ENCODE data around the gene AHRR.

Gene AHRR

DNA sequence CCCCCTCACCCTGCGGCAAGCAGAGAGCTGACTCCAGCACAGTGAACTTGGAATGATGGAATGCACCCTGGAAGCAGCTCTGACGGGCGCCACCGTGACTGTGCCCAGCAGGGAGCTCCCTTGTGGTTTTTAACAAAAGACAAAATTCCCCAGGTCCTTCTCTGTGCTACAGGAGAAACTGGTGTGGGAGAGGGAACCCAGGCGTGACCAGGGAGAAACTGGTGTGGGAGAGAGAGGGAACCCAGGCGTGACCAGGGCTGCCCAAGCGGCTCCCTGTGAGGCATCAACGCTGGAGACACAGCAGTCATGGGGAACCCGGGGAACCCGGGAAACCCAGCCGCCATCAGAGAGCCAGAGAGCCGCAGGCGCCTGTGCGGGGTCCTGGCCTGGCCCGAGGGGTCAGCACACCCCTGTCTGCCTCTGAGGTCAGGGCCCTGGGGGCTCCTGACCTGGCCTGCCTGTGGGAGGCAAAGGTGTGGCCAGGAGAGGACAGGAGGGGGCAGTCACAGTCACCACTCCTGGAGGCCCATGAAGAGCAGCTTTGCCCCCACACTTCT, 3.1 kb upstream of the AHRR start:
- ChIA-PET CTCF (interaction anchor here (0.5 to 2.7 kb wide), 6 partner anchors 11 to 128 kb away, joined by 3 to 18 read pairs (median 4); no protein-coding TSS in a partner anchor), POLR2A (interaction anchor here (1.1 to 1.7 kb wide), 2 partner anchors 20 to 95 kb away, joined by 3 to 8 read pairs; no protein-coding TSS in a partner anchor)
- no peak for DNase-seq (ENCODE audit: extremely low spot score)
- TF ChIP-seq L3MBTL2 (conservative IDR thresholded peaks at IDR 0.05): no peak
- TF ChIP-seq SUZ12 (IDR thresholded peaks at IDR 0.05): no peak
- TF ChIP-seq BHLHE40 (IDR thresholded peaks at IDR 0.05; ENCODE audit: borderline replicate concordance): no peak
- no peak for TF ChIP-seq NFRKB (IDR thresholded peaks at IDR 0.05)
- no peak for TF ChIP-seq CTBP1 (IDR thresholded peaks at IDR 0.05; ENCODE audit: borderline replicate concordance)
- no peak for TF ChIP-seq LEF1 (IDR thresholded peaks at IDR 0.05; ENCODE audit: borderline replicate concordance)
- TF ChIP-seq, protein P1, sequence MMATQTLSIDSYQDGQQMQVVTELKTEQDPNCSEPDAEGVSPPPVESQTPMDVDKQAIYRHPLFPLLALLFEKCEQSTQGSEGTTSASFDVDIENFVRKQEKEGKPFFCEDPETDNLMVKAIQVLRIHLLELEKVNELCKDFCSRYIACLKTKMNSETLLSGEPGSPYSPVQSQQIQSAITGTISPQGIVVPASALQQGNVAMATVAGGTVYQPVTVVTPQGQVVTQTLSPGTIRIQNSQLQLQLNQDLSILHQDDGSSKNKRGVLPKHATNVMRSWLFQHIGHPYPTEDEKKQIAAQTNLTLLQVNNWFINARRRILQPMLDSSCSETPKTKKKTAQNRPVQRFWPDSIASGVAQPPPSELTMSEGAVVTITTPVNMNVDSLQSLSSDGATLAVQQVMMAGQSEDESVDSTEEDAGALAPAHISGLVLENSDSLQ (IDR thresholded peaks at IDR 0.05): no peak
- no peak for TF ChIP-seq HDGF (IDR thresholded peaks at IDR 0.05; ENCODE audit: borderline replicate concordance)
- no peak for TF ChIP-seq ELF4 (IDR thresholded peaks at IDR 0.05)
- no peak for TF ChIP-seq FOXA1 (IDR thresholded peaks at IDR 0.05)
- no peak for TF ChIP-seq FOXK2 (IDR thresholded peaks at IDR 0.05)
- TF ChIP-seq ZNF384 (IDR thresholded peaks at IDR 0.05): no peak
- TF ChIP-seq SP1 (IDR thresholded peaks at IDR 0.05): no peak
- no peak for TF ChIP-seq TARDBP (IDR thresholded peaks at IDR 0.05)
- no peak for TF ChIP-seq ARNT (IDR thresholded peaks at IDR 0.05)
- no peak for TF ChIP-seq FOXM1 (IDR thresholded peaks at IDR 0.05; ENCODE audit: borderline replicate concordance)

DNA sequence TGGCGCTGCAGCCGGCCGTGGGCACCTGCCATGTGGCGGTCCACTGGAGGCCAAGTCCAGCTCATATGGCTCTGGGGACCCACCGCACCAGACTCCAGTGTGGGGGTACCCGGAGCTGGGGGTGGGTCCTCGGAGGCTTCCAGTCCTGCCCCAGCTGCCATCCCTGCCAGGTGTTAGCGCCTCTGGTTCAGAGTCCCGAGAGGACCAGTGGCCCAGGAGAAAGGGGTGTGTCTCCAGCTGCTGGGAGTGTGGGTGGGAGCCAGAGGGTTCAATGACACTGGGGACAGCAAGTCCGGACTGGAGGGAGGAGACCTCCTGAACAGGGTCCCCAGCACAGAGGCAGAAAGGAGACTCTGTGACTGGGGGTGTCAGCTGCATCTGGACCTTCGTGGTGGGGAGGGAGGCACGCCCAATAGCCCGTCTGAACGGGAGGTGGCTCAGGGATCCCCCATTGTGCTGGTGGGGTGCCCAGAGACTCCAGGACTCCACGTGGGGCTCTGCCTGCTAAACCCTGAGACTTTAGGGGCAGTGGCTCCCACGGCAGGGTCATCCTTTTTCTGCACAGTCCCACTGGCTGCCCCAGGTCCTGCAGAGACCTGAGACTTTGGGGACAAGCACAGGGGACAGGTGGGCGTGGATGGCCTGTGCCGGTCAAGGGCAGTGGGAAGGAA, 2.4 kb upstream of the AHRR start:
- no peak for DNase-seq (ENCODE audit: extremely low spot score)
- TF ChIP-seq FOXK2 (IDR thresholded peaks at IDR 0.05): no peak
- TF ChIP-seq NFRKB (IDR thresholded peaks at IDR 0.05): no peak
- no peak for TF ChIP-seq SUZ12 (IDR thresholded peaks at IDR 0.05)
- no peak for TF ChIP-seq TARDBP (IDR thresholded peaks at IDR 0.05)
- no peak for TF ChIP-seq FOXM1 (IDR thresholded peaks at IDR 0.05; ENCODE audit: borderline replicate concordance)
- no peak for TF ChIP-seq ELF4 (IDR thresholded peaks at IDR 0.05)
- no peak for TF ChIP-seq HDGF (IDR thresholded peaks at IDR 0.05; ENCODE audit: borderline replicate concordance)
- no peak for TF ChIP-seq FOXA1 (IDR thresholded peaks at IDR 0.05)
- TF ChIP-seq ZNF384 (IDR thresholded peaks at IDR 0.05): no peak
- ChIA-PET POLR2A (interaction anchor here (1.1 to 1.7 kb wide), 2 partner anchors 20 to 95 kb away, joined by 3 to 8 read pairs; no protein-coding TSS in a partner anchor), CTCF (interaction anchor here (0.5 to 0.6 kb wide), 2 partner anchors 17 to 95 kb away, joined by 3 to 8 read pairs; no protein-coding TSS in a partner anchor)

GRCh38 chr5:320524-321229, 837 bp upstream of the AHRR start:
- CTCF ChIA-PET: interaction anchor here (0.5 to 1.8 kb wide), 4 partner anchors 8 to 294 kb away, joined by 3 to 4 read pairs (median 4); no protein-coding TSS in a partner anchor
- POLR2A ChIA-PET: interaction anchor here (0.6 to 1.4 kb wide), 11 partner anchors 9 to 119 kb away, joined by 3 to 16 read pairs (median 3); no protein-coding TSS in a partner anchor

GRCh38 chr5:321726-322251, 275 bp downstream of the AHRR start:
- POLR2A ChIA-PET: interaction anchor here (1.0 to 1.4 kb wide), 6 partner anchors 25 to 112 kb away, joined by 3 to 16 read pairs (median 3); no protein-coding TSS in a partner anchor
- TF ChIP-seq, protein P1 (IDR thresholded peaks at IDR 0.05): no peak
- TF ChIP-seq ARNT (IDR thresholded peaks at IDR 0.05): peak; percentile 40; the same call in 1 of the 2 replicates
- CTCF ChIA-PET: interaction anchor here (1.0 to 1.8 kb wide), 3 partner anchors 9 to 109 kb away, joined by 4 read pairs; no protein-coding TSS in a partner anchor
- DNase-seq (ENCODE audit: extremely low spot score): no peak

More at GRCh38 chr5:320524-321229, 837 bp upstream of the AHRR start:
- no peak for DNase-seq (ENCODE audit: extremely low spot score)
- TF ChIP-seq ZNF384 (IDR thresholded peaks at IDR 0.05) (no peak), ARNT (IDR thresholded peaks at IDR 0.05) (no peak), ELF4 (IDR thresholded peaks at IDR 0.05) (no peak), FOXM1 (IDR thresholded peaks at IDR 0.05; ENCODE audit: borderline replicate concordance) (no peak), L3MBTL2 (conservative IDR thresholded peaks at IDR 0.05) (no peak), LEF1 (IDR thresholded peaks at IDR 0.05; ENCODE audit: borderline replicate concordance) (no peak), SP1 (IDR thresholded peaks at IDR 0.05) (no peak)
- TF ChIP-seq, protein P1 (IDR thresholded peaks at IDR 0.05): no peak

DNA sequence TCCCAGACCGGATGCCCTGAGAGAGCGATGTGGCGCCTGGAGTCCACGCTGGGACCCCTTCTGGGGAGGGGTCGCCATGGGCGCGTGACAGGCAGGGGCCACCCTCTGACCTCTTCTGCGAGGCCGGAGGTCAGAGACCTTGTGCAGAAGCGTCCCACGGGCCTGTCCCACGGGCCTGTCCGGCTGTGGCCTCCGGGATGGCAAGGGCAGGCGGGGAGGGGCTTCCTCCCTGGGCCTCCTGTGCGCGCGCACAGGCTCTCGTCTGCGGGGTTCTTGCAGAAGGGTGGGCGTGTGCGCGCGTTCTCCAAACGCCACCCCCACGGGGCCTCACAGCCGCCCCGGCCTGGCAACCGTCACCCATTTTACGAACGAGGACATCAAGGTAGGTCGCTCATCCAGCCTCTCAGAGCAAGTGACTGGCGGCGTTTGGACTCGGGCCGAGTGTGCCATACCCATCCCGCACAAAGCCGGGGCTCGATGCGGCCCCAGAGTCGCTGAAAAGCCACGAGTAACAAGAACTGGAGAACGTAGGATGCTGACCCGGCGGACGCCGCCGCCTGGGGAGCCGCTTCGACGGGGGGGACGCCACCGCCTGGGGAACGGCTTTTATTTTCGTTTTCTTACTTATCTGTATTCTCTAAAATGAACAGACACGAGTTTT, 897 bp downstream of the AHRR start:
- ChIA-PET POLR2A (no interaction called here), CTCF (no interaction called here)
- DNase-seq (ENCODE audit: extremely low spot score): no peak

More for the DNA sequence above, 897 bp downstream of the AHRR start:
- no peak for TF ChIP-seq SP1 (IDR thresholded peaks at IDR 0.05)
- no peak for TF ChIP-seq FOXM1 (IDR thresholded peaks at IDR 0.05; ENCODE audit: borderline replicate concordance)
- no peak for TF ChIP-seq NFRKB (IDR thresholded peaks at IDR 0.05)
- no peak for TF ChIP-seq HDGF (IDR thresholded peaks at IDR 0.05; ENCODE audit: borderline replicate concordance)
- no peak for TF ChIP-seq SUZ12 (IDR thresholded peaks at IDR 0.05)
- no peak for TF ChIP-seq L3MBTL2 (conservative IDR thresholded peaks at IDR 0.05)
- no peak for TF ChIP-seq FOXA1 (IDR thresholded peaks at IDR 0.05)
- no peak for TF ChIP-seq BHLHE40 (IDR thresholded peaks at IDR 0.05; ENCODE audit: borderline replicate concordance)
